ENCODE data around the gene LCE5A.
"Not testable (repeated sequence)": the region's sequence is repeated elsewhere in the genome, so short reads cannot be mapped to it uniquely, and the experiment has no call there.

The LCE5A gene, protein sequence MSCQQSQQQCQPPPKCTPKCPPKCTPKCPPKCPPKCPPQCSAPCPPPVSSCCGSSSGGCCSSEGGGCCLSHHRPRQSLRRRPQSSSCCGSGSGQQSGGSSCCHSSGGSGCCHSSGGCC

DNA sequence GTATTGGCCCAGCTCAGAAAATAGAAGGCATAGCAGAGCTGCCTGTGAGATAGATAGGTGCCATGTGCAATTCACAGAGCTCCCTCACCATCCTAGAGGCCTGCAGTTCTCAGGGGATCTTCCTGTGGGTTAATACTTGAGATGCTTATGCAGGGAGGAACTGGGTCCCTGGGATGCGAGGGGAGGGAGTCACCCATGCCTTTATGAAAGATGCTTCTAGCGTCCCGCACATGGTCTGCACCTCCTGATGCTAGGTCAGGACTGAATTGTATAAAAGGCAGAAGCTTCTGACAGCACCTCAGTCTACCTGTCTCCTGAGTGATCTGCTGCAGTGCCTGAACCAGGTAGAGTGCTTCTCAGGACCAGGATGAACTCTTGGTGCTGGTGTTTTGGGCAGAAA is at the start of gene LCE5A:
LCE5A (plus strand) TSS at position 301 of the 400 bp plus-strand sequence. CDS start 732 bp downstream, outside the sequence.
- DNase-seq = no peak

DNA sequence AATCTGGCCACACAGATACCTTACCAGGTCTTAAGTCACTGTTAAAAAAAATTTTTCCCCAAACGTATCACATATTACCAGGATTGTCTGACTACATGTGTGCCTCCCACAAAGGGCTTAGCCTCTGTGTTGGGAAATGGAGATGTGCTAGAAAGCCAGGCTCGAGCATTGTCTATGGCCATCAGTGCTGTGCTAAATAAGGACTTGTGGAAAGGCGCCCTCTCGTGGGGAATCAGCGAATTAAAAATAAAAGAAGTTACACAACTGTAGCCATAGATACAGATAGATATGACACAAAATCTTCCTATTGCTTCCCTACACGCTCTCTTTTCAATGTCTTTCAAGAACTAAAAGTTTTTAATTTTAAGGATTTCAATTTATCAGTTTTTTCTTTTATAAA is 49.1 kb upstream of the LCE5A start:
- DNase-seq = no peak

DNA sequence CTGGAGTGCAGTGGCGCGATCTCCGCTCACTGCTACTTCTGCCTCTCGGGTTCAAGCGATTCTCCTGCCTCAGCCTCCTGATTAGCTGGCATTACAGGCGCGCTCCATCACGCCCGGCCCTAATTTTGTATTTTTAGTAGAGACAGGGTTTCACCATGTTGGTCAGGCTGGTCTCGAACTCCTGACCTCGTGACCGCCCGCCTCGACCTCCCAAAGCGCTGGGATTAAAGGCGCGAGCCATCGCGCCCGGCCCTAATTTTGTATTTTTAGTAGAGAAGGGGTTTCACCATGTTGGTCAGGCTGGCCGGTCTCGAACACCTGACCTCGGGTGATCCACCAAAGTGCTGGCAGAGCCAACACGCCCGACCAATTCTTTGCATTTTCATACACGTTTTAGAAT is 48.0 kb upstream of the LCE5A start:
- no peak for DNase-seq

DNA sequence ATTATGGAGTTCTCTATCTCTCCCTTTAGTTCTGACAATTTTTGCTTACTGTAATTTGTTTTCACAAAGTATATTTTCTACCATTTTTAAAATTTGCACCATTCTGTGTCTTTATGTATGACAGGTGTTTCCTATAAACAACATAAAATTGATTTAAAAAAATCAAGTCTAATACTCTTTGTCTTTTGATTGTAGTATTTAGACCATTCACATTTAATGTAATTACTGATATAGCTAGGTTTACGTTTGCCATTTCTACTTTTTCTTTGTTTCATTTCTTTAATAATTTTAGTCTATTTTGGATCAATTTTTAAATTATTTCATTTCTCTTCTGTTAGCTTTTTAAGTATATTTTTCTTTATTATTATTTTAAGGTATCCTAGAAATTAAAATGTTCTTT is 44.4 kb upstream of the LCE5A start:
- no peak for DNase-seq

DNA sequence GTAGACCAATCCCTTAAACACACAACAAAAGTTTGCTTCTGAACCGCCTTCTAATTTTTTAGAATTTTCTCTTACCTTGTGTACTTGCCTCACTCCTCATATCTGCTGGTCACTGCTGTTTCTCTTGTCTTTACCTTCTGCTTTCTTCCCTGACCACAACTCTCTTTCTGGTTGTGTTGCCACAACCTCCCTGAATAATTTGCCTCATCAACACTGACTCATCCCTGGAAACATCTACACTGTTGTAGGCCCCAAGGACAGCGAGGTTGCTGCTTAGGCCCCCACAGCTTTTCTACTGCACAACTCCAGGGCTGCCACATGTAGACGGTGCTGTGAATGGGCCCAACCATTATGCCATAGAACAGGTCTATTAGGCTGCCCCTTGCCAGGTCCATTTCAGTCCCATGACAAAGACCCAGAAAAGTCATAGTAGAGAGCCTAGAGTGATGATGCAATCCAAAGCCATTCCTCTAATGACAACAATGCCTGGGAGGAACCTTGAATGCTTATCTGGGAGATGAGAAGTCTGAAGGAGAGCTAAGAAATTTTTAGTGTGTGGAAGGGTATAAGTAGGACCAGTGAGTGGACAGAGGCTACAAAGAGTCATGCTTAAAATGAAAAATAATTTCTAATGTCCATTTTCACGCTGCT is 36.6 kb upstream of the LCE5A start:
- DNase-seq = no peak

DNA sequence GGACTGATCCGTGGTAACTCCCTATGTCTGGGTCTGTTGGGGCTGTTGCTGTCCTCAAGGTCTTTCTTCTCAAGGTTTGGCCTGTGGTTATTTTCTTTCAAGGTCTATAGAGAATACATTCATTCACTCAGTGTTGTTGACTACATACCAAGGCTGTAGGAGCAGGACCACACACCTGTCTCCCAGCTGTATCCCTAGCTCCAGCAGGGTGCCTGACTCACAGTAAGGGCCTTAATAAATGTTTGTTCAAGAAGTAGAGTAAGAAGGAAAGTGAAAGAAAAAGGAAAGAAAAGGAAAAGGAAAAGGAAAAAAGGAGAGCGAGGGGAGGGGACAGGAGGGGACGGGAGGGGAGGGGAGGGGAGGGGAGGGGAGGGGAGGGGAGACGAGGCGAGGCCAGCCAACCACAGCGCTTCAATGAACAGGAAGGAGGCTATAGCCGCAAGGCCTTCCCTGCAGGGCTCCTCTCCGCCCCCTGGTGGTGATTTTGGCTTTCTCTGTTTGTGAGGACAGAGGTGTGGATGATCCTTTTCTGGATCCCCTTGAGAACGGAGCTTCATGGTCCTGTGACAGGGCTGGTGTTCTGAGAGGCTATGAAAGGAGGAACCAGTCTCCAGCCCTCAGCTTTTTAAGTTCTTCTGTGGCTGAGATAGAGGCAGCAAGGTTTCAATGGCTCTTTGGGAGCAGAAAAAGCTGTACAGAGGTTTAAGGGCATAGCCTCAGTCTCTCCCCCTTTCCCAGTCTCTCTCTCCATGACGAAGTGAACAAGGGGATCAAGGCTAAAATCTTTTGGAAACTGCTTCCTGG is 30.6 kb upstream of the LCE5A start:
- DNase-seq = no peak

DNA sequence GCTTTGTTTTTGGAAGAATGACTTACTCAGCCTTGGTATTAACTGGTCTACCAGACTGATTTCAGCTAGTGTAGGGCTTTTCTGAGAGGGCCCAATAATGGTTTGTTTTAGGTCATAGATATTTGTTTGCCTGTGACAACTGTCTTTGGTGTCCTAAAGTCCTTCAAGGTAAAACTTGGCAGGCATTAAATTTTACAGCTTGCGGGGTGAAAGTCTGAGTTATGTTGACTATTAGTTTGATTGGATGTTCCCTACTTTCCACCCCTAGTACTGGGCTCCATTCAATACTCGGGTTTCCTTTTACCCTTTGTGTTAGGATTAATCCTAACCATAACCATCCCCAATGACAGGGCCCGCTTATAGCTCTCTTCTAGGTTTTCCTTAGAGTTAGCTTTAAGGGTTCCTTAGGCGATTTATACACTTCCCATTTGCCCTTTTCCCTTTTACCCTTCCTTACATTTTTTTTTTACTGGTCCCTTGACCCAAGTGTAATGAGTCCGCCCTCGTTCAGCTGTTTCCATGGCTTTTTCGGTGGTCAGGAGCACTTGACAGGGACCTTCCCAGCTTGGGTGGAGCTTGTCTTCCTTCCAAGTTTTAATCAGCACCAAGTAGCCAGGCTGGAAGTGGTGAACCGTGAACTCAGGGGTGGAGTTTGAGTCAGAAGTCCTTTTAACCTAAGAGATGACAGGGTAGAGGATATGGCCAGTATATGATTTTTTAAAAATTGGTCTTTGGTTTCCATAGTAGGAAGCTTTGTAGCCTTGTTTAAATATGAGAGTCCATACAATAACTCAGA is 28.5 kb upstream of the LCE5A start:
- no peak for DNase-seq

DNA sequence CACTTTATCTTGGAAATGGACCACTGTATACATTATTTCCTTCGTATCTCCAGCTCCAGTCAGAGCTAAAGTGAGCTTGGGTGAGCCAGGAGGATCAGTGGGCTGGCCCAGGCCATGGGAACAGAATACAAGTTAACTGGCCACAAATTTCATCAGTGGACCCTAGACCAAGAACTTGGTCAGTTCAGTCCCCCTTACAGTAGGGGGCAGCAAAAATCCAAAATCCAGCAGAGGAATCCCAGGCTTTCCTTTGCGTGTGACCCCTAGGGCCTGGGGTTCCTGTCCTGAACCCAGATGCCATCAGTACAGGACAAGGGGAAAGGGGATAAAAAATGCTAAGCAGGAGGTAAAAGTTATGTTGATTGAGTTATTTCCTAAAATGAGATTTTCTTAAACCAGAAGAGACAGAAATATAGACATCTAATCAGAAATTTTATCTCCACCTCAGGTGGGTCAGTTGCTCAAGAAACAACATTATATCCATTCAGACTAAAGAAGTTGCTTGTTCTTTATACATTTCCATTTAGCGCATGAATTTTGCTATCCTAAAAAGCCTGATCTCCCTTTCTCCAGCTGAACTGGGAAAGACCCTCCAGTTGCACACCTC is 24.1 kb upstream of the LCE5A start:
- DNase-seq = no peak

DNA sequence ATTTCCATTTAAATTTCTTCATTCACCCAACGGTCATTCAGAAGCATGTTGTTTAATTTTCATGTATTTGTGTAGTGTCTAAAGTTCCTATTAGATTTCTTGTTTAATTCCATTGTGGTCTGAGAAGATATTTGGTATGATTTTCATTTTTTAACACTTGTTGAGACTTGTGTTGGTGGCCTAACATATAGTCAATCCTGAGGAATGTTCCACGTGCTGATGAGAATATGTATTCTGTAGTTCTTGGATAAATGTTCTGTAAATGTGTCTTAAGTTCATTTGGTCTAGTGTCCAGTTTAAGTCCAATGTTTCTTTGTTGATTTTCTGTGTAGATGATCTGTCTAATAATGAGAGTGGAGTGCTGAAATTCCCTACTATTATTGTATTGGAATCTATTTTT is 22.7 kb upstream of the LCE5A start:
- DNase-seq = no peak

DNA sequence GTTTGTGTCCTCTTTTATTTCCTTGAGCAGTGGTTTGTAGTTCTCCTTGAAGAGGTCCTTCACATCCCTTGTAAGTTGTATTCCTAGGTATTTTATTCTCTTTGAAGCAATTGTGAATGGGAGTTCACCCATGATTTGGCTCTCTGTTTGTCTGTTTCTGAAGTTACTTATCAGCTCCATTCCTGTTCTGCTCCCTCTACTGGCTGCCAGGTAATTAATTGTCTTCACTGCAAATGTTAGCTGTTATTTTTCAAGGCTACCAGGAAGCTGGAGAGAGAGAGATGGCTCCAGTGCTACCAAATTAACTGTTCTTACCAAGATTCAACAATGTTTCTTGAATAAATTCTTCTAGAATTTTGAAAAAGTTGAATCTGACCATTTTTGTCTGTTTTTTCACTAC is 19.1 kb upstream of the LCE5A start:
- DNase-seq = not testable (repeated sequence)

DNA sequence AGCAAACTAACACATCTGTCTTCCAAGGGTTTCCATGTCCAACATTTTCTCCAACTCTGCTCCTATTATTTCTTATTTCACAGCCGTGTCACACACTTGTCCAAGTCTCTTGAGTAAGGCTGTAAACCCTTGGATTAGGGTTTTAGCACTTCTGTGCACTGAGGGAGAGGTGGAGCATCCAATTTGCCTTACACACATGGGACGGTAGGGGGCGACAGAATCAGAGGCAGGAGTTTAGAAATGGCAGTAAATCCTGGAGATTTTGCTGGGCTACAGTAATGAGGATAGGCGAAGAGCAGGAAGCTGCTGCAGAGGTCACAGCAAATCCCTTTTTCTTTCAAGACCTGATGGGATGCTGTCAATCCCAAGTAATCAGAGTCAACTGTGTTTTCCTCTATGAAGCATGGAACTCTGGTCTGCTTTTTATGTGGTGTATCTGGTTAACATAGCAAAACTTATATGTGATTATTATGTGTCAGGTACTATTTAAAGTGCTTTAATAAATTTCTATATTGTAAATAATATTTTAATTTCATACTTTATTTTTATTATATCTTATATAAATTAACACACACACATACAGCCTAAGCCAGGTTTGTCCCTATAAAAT is 15.4 kb upstream of the LCE5A start:
- DNase-seq = no peak

DNA sequence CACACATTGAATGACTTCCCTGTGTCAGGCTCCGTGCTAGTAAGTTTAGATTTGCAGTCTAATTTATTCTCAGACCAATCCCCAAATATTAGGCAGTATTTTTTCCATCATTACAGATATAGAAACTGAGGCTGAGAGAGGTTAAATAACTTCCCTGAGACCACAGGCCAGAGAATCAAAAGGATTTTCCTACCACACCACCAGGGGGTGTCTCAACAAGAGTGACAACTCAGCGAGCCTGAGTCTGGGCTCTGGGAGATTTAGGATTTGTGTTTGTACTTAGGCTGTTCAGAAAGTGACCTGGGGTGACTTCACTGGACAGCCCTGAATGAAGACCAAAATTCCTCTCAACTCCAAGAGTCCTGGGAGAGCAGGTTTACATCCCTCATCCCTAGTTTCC is 13.3 kb upstream of the LCE5A start:
- no peak for DNase-seq

DNA sequence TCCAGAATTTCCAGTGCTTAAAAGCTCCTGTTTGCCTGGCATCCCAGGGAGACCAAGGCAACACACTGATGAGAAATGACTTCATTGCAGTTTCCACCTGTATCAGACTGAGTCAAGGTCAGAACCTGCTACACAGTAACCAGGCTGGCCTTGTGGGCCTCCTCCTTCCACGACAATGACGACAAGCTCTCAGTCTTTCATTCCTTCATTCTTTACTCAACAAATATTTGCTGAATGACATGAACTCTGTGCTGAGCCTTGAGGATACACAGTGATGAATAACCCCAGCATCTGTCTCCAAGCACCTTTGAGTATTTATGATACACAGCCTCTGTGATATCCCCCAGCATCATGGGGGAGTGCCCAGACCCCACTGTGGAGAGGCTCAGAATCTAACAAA is 8.9 kb upstream of the LCE5A start:
- DNase-seq = no peak

DNA sequence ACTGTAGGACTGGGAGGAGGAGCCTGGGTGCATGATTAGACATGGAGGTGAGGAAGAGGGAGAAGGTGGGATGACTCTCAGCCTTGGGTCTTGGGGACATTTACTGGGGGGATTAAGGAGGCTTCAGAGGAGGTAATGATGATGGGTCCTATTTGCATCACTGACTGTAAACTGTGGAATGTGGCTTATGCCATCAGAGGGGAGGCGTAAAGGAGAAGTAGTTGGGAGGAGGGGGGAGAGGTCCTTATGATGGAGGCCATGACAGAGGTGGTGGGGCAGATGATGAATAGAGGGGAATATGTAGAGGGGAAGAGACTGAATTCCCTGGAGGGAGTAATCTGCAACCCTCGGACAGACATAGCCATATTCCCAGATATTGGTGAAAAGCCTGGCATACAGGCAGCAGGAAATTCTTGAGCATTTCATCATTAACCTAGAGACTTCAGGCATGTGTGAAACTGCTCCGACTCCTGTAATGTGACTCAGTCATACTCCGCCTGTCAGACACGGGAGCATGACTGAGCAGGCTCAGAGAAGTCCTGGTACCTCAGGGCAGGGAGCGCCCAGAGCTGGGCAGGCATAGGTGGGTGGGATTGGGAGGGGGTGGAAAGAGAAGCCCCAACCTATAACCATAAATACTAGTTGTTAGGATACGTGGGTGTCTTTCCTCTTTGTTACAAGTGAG is 8.0 kb upstream of the LCE5A start:
- DNase-seq = no peak

DNA sequence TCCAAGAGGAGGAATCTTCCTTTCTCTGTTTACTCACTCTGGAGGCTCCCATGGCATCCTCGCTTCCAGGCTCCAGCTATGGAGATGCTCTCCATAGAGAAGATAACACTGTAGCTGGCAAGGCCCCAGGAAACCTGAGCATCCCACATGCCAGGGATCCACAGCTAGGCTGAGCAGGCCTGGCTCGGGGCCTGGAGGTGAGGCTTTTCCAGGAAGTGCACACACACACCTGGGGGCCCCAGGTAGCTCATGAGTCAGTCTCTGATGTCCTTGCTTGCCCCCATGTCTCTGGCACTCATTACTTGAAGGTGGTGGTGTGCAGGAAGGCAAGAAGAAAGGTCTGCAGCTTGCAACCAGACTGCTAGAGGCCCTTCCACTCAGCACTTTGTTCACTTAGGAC is 5.5 kb upstream of the LCE5A start:
- no peak for DNase-seq

DNA sequence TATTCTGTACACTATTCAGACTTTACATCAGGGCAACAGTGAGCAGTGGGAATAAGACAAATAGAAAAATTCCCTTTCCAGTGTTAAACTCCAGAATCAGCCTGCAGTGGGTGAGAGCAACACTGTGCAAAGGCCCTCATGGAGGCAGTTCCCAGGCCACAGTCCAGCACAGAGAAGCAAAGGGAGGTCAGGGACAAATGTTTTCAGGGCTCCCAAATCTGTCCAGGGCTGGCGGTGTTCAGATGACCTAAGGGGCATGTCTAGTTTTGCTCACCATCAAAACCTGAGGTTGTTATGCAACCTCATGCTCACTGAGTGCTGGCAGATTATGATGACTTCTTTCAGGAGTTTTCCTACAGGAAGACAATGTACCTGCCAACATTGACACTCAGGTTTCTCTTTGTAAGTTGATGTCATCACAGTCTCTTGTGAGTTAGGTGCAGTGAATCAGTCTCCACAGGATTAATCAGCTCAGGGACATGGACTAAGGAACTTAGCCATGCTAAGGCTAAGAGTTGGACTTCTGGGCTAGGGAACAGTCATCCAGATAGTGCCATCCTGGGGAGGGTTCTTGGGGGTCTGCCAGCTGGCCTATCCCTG is 3.6 kb upstream of the LCE5A start:
- DNase-seq = no peak

DNA sequence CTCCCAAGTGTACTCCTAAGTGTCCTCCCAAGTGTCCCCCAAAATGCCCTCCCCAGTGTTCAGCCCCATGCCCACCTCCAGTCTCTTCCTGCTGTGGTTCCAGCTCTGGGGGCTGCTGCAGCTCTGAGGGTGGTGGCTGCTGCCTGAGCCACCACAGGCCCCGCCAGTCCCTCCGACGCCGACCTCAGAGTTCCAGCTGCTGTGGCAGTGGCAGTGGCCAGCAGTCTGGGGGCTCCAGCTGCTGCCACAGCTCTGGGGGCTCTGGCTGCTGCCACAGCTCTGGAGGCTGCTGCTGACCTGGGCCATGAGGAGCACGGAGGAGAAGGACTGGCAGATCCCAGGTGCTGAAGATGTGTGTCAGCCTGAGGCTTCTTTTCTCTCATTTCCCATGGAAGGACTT is 993 bp downstream of the LCE5A start:
- DNase-seq = no peak

DNA sequence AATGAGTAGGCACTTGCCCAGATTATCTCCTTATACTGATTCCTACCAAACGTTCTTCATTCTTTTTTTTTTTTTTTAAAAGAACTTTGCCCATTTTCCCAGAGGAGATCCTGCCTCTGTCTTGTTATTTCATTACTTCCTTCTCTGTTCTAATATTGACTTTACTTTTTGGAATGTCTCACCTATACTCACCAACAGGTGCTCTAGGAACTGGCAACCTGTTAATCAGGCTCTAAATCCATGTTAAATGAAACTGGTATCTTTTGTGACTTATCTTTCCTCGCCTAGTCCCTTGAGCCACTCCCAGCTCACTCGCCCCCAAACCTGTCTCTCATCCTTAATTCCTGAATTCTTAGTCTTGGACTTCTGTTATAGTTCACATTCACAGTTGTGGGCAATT is 2.5 kb downstream of the LCE5A start:
- no peak for DNase-seq

DNA sequence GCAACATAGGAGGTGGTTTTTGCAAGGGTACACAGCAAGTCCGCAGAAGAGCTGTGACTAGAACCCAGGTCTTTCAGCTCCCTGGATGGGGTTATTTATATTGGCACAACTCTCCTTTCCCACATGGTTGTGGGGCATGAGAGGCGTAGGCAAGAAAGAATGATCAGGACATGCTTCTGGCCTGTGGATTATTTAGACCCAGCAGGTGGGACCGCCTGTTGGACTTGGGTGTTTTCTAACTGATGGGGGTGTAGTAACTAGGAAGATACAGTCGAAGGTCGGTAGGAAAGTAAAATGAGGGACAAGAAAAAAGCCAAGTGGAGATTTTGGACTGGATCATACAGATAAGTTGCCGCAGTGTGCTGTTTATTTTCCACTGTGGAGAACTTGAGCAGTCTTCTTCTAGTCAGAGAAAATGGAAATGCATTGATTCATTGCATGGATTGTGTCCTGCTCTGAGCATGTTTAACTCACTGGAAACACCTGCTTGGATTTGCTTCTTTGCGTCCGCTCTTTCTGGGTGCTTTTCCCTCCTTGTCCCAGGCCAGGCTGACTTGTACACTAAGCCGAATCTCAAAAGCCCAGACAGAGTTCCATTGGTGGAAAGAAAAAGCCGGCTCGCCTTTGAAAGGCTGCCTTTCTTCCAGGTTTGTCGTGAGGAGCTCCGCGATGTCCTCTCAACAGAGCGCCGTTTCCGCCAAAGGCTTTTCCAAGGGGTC is 4.3 kb downstream of the LCE5A start:
- DNase-seq = no peak

DNA sequence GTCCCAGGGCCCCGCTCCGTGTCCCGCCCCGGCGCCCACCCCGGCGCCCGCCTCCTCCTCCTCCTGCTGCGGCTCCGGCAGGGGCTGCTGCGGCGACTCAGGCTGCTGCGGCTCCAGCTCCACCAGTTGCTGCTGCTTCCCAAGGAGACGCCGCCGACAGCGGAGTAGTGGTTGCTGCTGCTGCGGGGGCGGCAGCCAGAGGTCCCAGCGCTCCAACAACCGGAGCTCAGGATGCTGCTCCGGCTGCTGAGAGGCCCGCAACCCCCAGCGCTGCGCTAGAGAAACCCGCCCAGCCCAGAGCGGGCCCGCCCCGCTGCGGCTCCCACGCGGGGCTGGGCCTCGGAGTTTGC is 4.8 kb downstream of the LCE5A start:
- DNase-seq = no peak

DNA sequence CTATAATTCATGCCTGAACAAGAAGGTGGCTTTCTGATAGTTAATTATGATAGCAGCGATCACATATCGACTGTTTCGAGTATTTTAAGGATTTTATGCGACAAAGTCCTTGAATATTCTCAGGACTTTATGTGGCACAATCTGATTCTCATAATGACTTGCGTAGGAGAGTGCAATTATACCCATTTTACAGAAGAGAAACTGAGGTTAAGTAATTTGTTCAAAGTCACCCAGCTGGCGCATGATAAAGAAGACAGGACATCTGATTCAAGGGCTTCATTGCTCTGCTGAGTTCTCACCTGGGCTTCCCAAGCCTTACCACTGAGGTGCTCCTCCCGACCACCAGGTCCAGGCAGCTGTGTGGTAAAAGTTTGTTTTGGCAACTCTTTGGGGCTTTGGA is 5.5 kb downstream of the LCE5A start:
- DNase-seq = no peak

Data from NCI-H510A (cell line).